Right atrium auricular region (tissue), 2 donors: ENCODE results near the gene HINFP. TPM values are rescaled to one million over a fixed set of nuclear protein-coding genes. Genes with fewer than 3 reads are reported as not detected.

ENCODE experiments used
- DNase-seq: peaks from one replicate; pipeline ENCODE4 v3.0.0-alpha.2; 2019; ENCODE audit warnings: low spot score
- H3K27ac ChIP-seq, 2 donors: fragments of 200-600 bp; sonication (generic); 1 replicate in 1 of 2; 2 replicates in 1 of 2; pipeline ENCODE4 v1.5.1; 2016 to 2019
- H3K27me3 ChIP-seq, 2 donors: fragments of 200-600 bp; sonication (generic); one replicate each; pipeline versions ENCODE4 v1.5.1 to v1.6.0; 2017 to 2019
- H3K36me3 ChIP-seq: fragments of 200-600 bp; sonication (generic); one replicate; pipeline ENCODE4 v1.5.1; 2016
- H3K4me1 ChIP-seq, 2 donors: fragments of 200-600 bp; sonication (generic); one replicate each; pipeline versions ENCODE4 v1.5.1 to v1.6.0; 2017 to 2019
- H3K4me3 ChIP-seq, 2 donors: fragments of 200-600 bp; sonication (generic); 1 replicate in 1 of 2; 2 replicates in 1 of 2; pipeline ENCODE4 v1.5.1; 2017 to 2019; ENCODE audit warnings: mild to moderate bottlenecking in 1 of 2, moderate library complexity in 1 of 2
- H3K9me3 ChIP-seq, 2 donors: fragments of 200-600 bp; sonication (generic); one replicate each; pipeline ENCODE4 v1.5.1; 2019
- total RNA-seq, 2 donors: library from RNA; depleted of rRNA; stranded (reverse); fragments of >200 nt; gene quantifications; one replicate each; pipeline ENCODE4 v1.1.0, GENCODE V29; 2016
- TF ChIP-seq, protein P1 (sequence below), 2 donors: fragments of 200-600 bp; sonication (generic); IDR thresholded peaks; one replicate each; pipeline ENCODE4 v1.5.1; 2019; ENCODE audit warnings: antibody characterized with exemption in 2 of 2

The HINFP gene
- total RNA-seq, 2 donors from 2014 or later, result 11.2 to 18.1 TPM

DNA sequence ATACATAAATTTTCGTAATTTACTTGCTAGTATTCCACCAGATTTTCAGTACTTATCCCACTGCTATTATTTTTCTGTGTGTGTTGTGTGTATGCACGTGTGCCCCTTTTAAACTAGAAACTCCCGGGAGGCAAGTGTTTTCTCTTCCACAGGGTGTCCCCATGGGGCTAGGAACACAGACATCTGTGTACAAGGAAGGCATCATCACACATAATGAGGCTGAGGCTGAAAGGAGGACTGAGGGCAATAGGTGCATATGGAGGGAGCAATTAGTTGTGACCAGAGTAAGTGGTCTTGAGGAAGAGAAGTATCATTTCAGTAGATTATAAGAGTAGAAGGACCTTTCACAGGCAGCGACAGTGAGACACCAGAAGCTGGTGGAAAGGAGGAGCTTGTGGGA, 17.6 kb upstream of the HINFP start:
- no peak overlapping the region for H3K4me3 ChIP-seq
- no peaks in the 10 kb centered on the region for H3K9me3 ChIP-seq
- no peak for DNase-seq
- TF ChIP-seq, protein P1, sequence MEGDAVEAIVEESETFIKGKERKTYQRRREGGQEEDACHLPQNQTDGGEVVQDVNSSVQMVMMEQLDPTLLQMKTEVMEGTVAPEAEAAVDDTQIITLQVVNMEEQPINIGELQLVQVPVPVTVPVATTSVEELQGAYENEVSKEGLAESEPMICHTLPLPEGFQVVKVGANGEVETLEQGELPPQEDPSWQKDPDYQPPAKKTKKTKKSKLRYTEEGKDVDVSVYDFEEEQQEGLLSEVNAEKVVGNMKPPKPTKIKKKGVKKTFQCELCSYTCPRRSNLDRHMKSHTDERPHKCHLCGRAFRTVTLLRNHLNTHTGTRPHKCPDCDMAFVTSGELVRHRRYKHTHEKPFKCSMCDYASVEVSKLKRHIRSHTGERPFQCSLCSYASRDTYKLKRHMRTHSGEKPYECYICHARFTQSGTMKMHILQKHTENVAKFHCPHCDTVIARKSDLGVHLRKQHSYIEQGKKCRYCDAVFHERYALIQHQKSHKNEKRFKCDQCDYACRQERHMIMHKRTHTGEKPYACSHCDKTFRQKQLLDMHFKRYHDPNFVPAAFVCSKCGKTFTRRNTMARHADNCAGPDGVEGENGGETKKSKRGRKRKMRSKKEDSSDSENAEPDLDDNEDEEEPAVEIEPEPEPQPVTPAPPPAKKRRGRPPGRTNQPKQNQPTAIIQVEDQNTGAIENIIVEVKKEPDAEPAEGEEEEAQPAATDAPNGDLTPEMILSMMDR (IDR thresholded peaks at IDR 0.05), result no peak
- H3K4me1 ChIP-seq, result peaks cover 0 to 49% of the 10 kb centered on the region in 2 donors
- H3K27me3 ChIP-seq, result no peaks in the 10 kb centered on the region
- H3K36me3 ChIP-seq, result no peaks in the 10 kb centered on the region
- peak overlapping the region in 1 of 2 donors; percentile 87 for H3K27ac ChIP-seq

DNA sequence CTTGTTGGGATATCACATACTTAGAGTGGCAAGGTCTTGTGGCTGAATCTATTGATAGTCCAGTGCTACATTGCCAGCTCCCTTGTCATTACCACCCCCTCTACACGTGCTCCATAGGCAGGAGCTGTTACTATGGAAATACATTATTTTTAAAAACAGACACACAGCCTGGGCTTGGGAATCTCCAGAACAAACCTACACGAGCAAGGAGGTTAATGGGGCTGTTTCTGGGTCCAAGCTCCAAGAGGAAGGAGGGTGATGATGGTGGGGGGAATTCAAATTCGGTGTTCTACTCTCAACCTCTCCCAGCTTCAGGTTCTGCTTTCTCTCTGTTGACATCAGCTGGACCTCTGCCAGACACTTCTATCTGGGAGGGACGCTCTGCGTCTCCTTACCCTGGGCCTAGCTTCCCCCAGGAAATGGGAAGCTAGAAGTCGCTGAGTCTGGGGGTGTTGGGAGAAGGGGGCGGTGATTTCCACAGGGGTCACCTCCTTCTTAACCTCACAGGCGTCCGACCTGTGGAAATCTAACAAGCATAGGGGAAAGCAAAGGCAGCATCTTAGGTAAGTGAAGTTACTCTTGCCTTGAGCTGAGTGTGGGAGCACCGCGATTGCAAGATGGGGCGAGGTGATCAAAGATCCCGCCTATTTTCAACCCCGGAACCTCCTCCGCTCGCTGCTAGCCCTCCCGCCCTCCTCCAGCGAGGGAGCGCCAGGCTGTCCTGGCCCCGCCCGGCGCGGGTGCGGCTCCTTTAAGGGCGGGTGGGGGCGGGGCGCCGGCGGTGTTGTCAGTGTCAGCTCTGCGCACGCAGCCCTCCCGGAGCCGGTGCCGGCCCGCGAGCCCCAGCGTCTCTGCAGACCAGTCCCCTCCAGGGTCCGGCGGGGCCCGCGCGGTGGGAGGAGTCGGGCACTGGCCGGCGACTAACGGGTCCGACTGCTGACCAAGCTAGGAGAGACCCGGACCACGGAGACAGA, 14.5 kb upstream of the HINFP start, which contains the start of gene C2CD2L:
Gene C2CD2L (plus strand): TSS at position 781 of the 974 bp plus-strand sequence. CDS start 398 bp downstream, outside the sequence.
- peak; percentile 90 for DNase-seq
- H3K27ac ChIP-seq, result peak within 1 kb of the TSS; percentile 78
- H3K27me3 ChIP-seq, result no peaks in the 10 kb centered on the region
- H3K9me3 ChIP-seq, result no peaks in the 10 kb centered on the region
- peak within 1 kb of the TSS; percentile 79 to 86 for H3K4me3 ChIP-seq
- TF ChIP-seq, protein P1 (IDR thresholded peaks at IDR 0.05), result no peak
- peaks cover 12% of the 10 kb centered on the region for H3K36me3 ChIP-seq
- peaks cover 0 to 37% of the 10 kb centered on the region in 2 donors for H3K4me1 ChIP-seq

DNA sequence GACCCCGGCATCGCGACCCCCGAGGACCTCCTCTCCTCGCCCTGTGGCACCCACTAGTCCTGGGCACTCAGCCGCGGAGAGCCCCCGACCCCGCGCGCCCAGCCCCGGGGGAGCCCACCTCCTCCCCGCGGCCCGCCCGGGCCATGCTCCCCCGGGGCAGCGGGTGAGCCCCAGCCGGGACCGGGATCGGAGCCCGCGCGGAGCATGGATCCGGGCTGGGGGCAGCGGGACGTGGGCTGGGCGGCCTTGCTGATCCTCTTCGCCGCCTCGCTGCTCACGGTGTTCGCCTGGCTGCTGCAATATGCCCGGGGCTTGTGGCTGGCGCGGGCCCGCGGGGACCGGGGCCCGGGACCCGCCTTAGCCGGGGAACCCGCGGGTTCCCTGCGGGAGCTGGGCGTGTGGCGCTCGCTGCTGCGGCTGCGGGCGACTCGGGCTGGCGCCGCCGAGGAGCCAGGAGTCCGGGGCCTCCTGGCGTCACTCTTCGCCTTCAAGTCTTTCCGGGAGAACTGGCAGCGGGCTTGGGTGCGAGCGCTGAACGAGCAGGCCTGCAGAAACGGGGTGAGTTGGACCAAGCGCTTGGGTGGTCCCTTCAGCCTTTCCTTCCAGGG, 13.7 kb upstream of the HINFP start:
- Histone ChIP-seq H3K27me3 (no peaks in the 10 kb centered on the region), H3K4me1 (peaks cover 0 to 35% of the 10 kb centered on the region in 2 donors), H3K4me3 (peak overlapping the region; percentile 79 to 86), H3K36me3 (peaks cover 19% of the 10 kb centered on the region), H3K27ac (peak overlapping the region; percentile 78), H3K9me3 (no peaks in the 10 kb centered on the region)
- no peak for DNase-seq
- TF ChIP-seq, protein P1 (IDR thresholded peaks at IDR 0.05), result no peak

DNA sequence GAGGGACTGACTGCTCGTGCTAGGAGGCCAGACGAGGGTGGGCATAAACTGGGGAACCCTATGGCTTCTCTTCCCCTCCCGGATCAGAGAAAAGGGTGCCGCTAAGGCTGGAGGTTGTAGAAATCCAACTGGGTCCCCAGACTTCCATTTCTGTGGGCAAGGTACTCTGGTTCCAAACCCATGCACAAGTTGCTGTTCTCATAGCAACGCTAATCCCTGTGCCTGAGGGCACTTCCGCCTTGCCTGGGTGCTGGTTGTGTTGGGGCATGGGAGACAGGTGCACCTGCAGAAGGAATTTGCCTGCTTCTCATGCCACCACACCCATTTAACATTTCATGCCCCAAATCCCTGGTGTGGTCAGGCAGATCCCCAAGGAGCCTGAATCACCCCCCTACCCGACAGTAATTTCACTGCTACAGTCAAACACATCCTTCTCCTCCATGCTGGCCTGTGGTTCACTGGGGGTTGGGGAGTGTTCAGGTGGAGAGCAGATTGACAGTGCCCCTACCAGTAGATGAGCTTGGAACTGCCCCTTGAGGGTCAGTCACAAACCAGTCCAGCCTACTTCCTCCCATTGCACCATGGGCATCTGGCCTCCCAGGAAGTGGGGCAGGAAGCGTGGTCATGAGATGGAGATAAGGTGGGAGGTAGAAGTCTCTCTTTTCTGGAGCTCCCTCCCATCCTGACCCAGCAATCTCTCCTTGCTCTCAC, 13.1 kb upstream of the HINFP start:
- peaks cover 0 to 28% of the 10 kb centered on the region in 2 donors for H3K4me1 ChIP-seq
- DNase-seq, result no peak
- TF ChIP-seq, protein P1 (IDR thresholded peaks at IDR 0.05), result no peak
- no peaks in the 10 kb centered on the region for H3K9me3 ChIP-seq
- H3K27me3 ChIP-seq, result no peaks in the 10 kb centered on the region
- peak overlapping the region; percentile 79 to 86 for H3K4me3 ChIP-seq
- peaks cover 24% of the 10 kb centered on the region for H3K36me3 ChIP-seq
- H3K27ac ChIP-seq, result peak overlapping the region; percentile 78

DNA sequence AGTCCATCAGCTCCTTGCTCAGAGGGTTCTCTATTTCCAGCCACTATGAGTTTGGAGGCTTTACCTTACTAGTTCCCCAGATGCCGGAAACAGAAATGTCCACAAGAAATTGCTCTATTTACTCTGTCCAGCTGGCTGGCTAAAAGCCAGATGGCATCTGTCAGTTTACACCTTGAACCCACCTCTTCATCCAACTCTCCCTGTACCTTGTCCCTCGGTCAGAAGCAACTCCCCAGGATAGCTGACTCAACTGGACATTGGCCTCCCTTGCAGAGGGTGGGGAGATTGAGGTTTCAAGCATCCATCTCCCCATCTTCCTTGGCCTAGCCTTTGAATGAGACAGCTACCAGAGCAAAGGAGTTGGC, 12.5 kb upstream of the HINFP start:
- H3K36me3 ChIP-seq, result peaks cover 28% of the 10 kb centered on the region
- H3K9me3 ChIP-seq, result no peaks in the 10 kb centered on the region
- H3K27ac ChIP-seq, result no peak overlapping the region
- no peak for DNase-seq
- H3K4me3 ChIP-seq, result peak overlapping the region in 1 of 2 donors; percentile 86
- no peaks in the 10 kb centered on the region for H3K27me3 ChIP-seq
- H3K4me1 ChIP-seq, result peaks cover 0 to 26% of the 10 kb centered on the region in 2 donors
- TF ChIP-seq, protein P1 (IDR thresholded peaks at IDR 0.05), result no peak
